ENCODE results near the gene COQ8B. TPM values are rescaled to one million over a fixed set of nuclear protein-coding genes. Genes with fewer than 3 reads are reported as not detected.

COQ8B gene
- total RNA-seq, 1 experiment from 2014 or later: 82.7 TPM

- no peaks in the 10 kb centered on the region for H3K27me3 ChIP-seq (ENCODE audit: control insufficient read depth, insufficient read depth, low read length)
- no peak overlapping the region for H3K4me3 ChIP-seq (ENCODE audit: insufficient read depth, low read depth, low read length)
- peaks cover 14% of the 10 kb centered on the region for H3K36me3 ChIP-seq (replicated peaks; ENCODE audit: control insufficient read depth, insufficient read depth, low read length)
- no peak for DNase-seq
These were observed 29.7 kb downstream of the COQ8B start for GRCh38 chr19:40686882-40687524.

GRCh38 chr19:40685563-40685962, 31.1 kb downstream of the COQ8B start:
- peaks cover 20% of the 10 kb centered on the region for H3K36me3 ChIP-seq (replicated peaks; ENCODE audit: control insufficient read depth, insufficient read depth, low read length)
- DNase-seq: no peak
- H3K4me3 ChIP-seq (ENCODE audit: insufficient read depth, low read depth, low read length): no peak overlapping the region
- H3K27me3 ChIP-seq (ENCODE audit: control insufficient read depth, insufficient read depth, low read length): no peaks in the 10 kb centered on the region

GRCh38 chr19:40685016-40685526, 31.6 kb downstream of the COQ8B start:
- Histone ChIP-seq H3K36me3 (replicated peaks; ENCODE audit: control insufficient read depth, insufficient read depth, low read length) (peaks cover 20% of the 10 kb centered on the region), H3K27me3 (ENCODE audit: control insufficient read depth, insufficient read depth, low read length) (no peaks in the 10 kb centered on the region), H3K4me3 (ENCODE audit: insufficient read depth, low read depth, low read length) (no peak overlapping the region)
- no peak for DNase-seq

- no peaks in the 10 kb centered on the region for H3K27me3 ChIP-seq (ENCODE audit: control insufficient read depth, insufficient read depth, low read length)
- no peak for DNase-seq
- no peak overlapping the region for H3K4me3 ChIP-seq (ENCODE audit: insufficient read depth, low read depth, low read length)
- peaks cover 20% of the 10 kb centered on the region for H3K36me3 ChIP-seq (replicated peaks; ENCODE audit: control insufficient read depth, insufficient read depth, low read length)
These were observed 32.4 kb downstream of the COQ8B start for GRCh38 chr19:40684280-40684679.

GRCh38 chr19:40683437-40683836, 33.2 kb downstream of the COQ8B start:
- H3K27me3 ChIP-seq (ENCODE audit: control insufficient read depth, insufficient read depth, low read length): no peaks in the 10 kb centered on the region
- peaks cover 20% of the 10 kb centered on the region for H3K36me3 ChIP-seq (replicated peaks; ENCODE audit: control insufficient read depth, insufficient read depth, low read length)

GRCh38 chr19:40682431-40682964, 34.2 kb downstream of the COQ8B start:
- Histone ChIP-seq H3K4me3 (ENCODE audit: insufficient read depth, low read depth, low read length) (no peak overlapping the region), H3K27me3 (ENCODE audit: control insufficient read depth, insufficient read depth, low read length) (no peaks in the 10 kb centered on the region), H3K36me3 (replicated peaks; ENCODE audit: control insufficient read depth, insufficient read depth, low read length) (peaks cover 25% of the 10 kb centered on the region)
- no peak for DNase-seq

More at GRCh38 chr19:40683437-40683836, 33.2 kb downstream of the COQ8B start:
- no peak overlapping the region for H3K4me3 ChIP-seq (ENCODE audit: insufficient read depth, low read depth, low read length)
- DNase-seq: no peak

GRCh38 chr19:40681039-40681438, 35.6 kb downstream of the COQ8B start:
- no peak for DNase-seq
- no peak overlapping the region for H3K4me3 ChIP-seq (ENCODE audit: insufficient read depth, low read depth, low read length)
- H3K36me3 ChIP-seq (replicated peaks; ENCODE audit: control insufficient read depth, insufficient read depth, low read length): peaks cover 27% of the 10 kb centered on the region

GRCh38 chr19:40677156-40677555, 39.5 kb downstream of the COQ8B start:
- Histone ChIP-seq H3K27me3 (ENCODE audit: control insufficient read depth, insufficient read depth, low read length) (no peaks in the 10 kb centered on the region), H3K4me3 (ENCODE audit: insufficient read depth, low read depth, low read length) (no peak overlapping the region), H3K36me3 (replicated peaks; ENCODE audit: control insufficient read depth, insufficient read depth, low read length) (peaks cover 25% of the 10 kb centered on the region)
- no peak for DNase-seq

More at GRCh38 chr19:40681039-40681438, 35.6 kb downstream of the COQ8B start:
- H3K27me3 ChIP-seq (ENCODE audit: control insufficient read depth, insufficient read depth, low read length): no peaks in the 10 kb centered on the region

GRCh38 chr19:40674291-40674690, 42.4 kb downstream of the COQ8B start:
- no peaks in the 10 kb centered on the region for H3K27me3 ChIP-seq (ENCODE audit: control insufficient read depth, insufficient read depth, low read length)
- DNase-seq: no peak
- H3K36me3 ChIP-seq (replicated peaks; ENCODE audit: control insufficient read depth, insufficient read depth, low read length): peaks cover 30% of the 10 kb centered on the region
- no peak overlapping the region for H3K4me3 ChIP-seq (ENCODE audit: insufficient read depth, low read depth, low read length)

GRCh38 chr19:40673397-40673796, 43.3 kb downstream of the COQ8B start:
- DNase-seq: no peak
- Histone ChIP-seq H3K4me3 (ENCODE audit: insufficient read depth, low read depth, low read length) (no peak overlapping the region), H3K36me3 (replicated peaks; ENCODE audit: control insufficient read depth, insufficient read depth, low read length) (peaks cover 33% of the 10 kb centered on the region), H3K27me3 (ENCODE audit: control insufficient read depth, insufficient read depth, low read length) (no peaks in the 10 kb centered on the region)

- H3K4me3 ChIP-seq (ENCODE audit: insufficient read depth, low read depth, low read length): no peak overlapping the region
- H3K27me3 ChIP-seq (ENCODE audit: control insufficient read depth, insufficient read depth, low read length): no peaks in the 10 kb centered on the region
- H3K36me3 ChIP-seq (replicated peaks; ENCODE audit: control insufficient read depth, insufficient read depth, low read length): peaks cover 29% of the 10 kb centered on the region
- DNase-seq: no peak
These were observed 44.0 kb downstream of the COQ8B start for GRCh38 chr19:40672573-40673299.

GRCh38 chr19:40672038-40672437, 44.6 kb downstream of the COQ8B start:
- Histone ChIP-seq H3K36me3 (replicated peaks; ENCODE audit: control insufficient read depth, insufficient read depth, low read length) (peaks cover 29% of the 10 kb centered on the region), H3K27me3 (ENCODE audit: control insufficient read depth, insufficient read depth, low read length) (no peaks in the 10 kb centered on the region)

GRCh38 chr19:40671404-40671803, 45.3 kb downstream of the COQ8B start:
- no peaks in the 10 kb centered on the region for H3K27me3 ChIP-seq (ENCODE audit: control insufficient read depth, insufficient read depth, low read length)
- H3K36me3 ChIP-seq (replicated peaks; ENCODE audit: control insufficient read depth, insufficient read depth, low read length): peaks cover 27% of the 10 kb centered on the region
- DNase-seq: no peak
- H3K4me3 ChIP-seq (ENCODE audit: insufficient read depth, low read depth, low read length): no peak overlapping the region

More at GRCh38 chr19:40672038-40672437, 44.6 kb downstream of the COQ8B start:
- no peak overlapping the region for H3K4me3 ChIP-seq (ENCODE audit: insufficient read depth, low read depth, low read length)
- DNase-seq: no peak

GRCh38 chr19:40668991-40669614, 47.6 kb downstream of the COQ8B start:
- Histone ChIP-seq H3K36me3 (replicated peaks; ENCODE audit: control insufficient read depth, insufficient read depth, low read length) (peaks cover 25% of the 10 kb centered on the region), H3K27me3 (ENCODE audit: control insufficient read depth, insufficient read depth, low read length) (no peaks in the 10 kb centered on the region; the same call in 1 of the 2 replicates)

More at GRCh38 chr19:40668991-40669614, 47.6 kb downstream of the COQ8B start:
- DNase-seq: no peak
- H3K4me3 ChIP-seq (ENCODE audit: insufficient read depth, low read depth, low read length): no peak overlapping the region

All from H7 (cell line).